Activated CD4-positive, alpha-beta T cell treated with anti-CD3 and anti-CD28 coated beads, Interleukin-2, amount 50 U/mL, for 48 hours (primary cell): ENCODE data around the gene VAMP8.
"Not testable (repeated sequence)": the region's sequence is repeated elsewhere in the genome, so short reads cannot be mapped to it uniquely, and the experiment has no call there.

Source experiments
- DNase-seq, 2 experiments: peaks; one replicate each; pipeline ENCODE4 v3.0.0-alpha.2; 2020

Gene VAMP8

GRCh38 chr2:85547859-85548607, 29.4 kb upstream of the VAMP8 start:
- no peak for DNase-seq

- DNase-seq, result no peak
Measured at GRCh38 chr2:85548608-85548900, 28.8 kb upstream of the VAMP8 start.

GRCh38 chr2:85549095-85549494, 28.3 kb upstream of the VAMP8 start:
- no peak for DNase-seq

- DNase-seq, result no peak
Measured at GRCh38 chr2:85549826-85550225, 27.6 kb upstream of the VAMP8 start.

GRCh38 chr2:85550486-85550885, 26.9 kb upstream of the VAMP8 start:
- no peak for DNase-seq

- peak; percentile 86 to 91 for DNase-seq
Measured at GRCh38 chr2:85551698-85552678, 25.4 kb upstream of the VAMP8 start.

- DNase-seq, result no peak
Measured at GRCh38 chr2:85553184-85553583, 24.2 kb upstream of the VAMP8 start.

- DNase-seq, result no peak
Measured at GRCh38 chr2:85554980-85555612, 22.3 kb upstream of the VAMP8 start.

GRCh38 chr2:85557130-85557529, 20.3 kb upstream of the VAMP8 start:
- DNase-seq, result no peak

- DNase-seq, result no peak
Measured at GRCh38 chr2:85558160-85558559, 19.2 kb upstream of the VAMP8 start.

GRCh38 chr2:85560403-85560726, 17.0 kb upstream of the VAMP8 start:
- DNase-seq, result not testable (repeated sequence)

GRCh38 chr2:85560812-85561279, 16.5 kb upstream of the VAMP8 start:
- peak; percentile 32 to 45 for DNase-seq

GRCh38 chr2:85561280-85562212, 15.8 kb upstream of the VAMP8 start, which contains the start of gene GGCX:
TSS of gene GGCX (minus strand) at chr2:85561493. CDS start at chr2:85561428, 65 bp downstream.
- DNase-seq, result peak; percentile 95 to 96

- no peak for DNase-seq
Measured at GRCh38 chr2:85564144-85564563, 13.2 kb upstream of the VAMP8 start.

- no peak for DNase-seq
Measured at GRCh38 chr2:85566265-85566664, 11.1 kb upstream of the VAMP8 start.

GRCh38 chr2:85575739-85576138, 1.6 kb upstream of the VAMP8 start:
- no peak for DNase-seq

GRCh38 chr2:85577063-85577385, 362 bp upstream of the VAMP8 start:
- DNase-seq, result no peak

- peak in 1 of 2 experiments; percentile 41 for DNase-seq
Measured at GRCh38 chr2:85578243-85579180, 1.1 kb downstream of the VAMP8 start.

- no peak for DNase-seq
Measured at GRCh38 chr2:85579266-85579935, 2.0 kb downstream of the VAMP8 start.

GRCh38 chr2:85580206-85580605, 2.8 kb downstream of the VAMP8 start:
- DNase-seq, result no peak

- DNase-seq, result no peak
Measured at GRCh38 chr2:85582492-85582891, 5.1 kb downstream of the VAMP8 start.
